Cerebellar nuclear complex (tissue), 1 donor: ENCODE measurements around the gene ARHGAP12.
"Not testable (repeated sequence)": the region's sequence is repeated elsewhere in the genome, so short reads cannot be mapped to it uniquely, and the experiment has no call there.

Experiments
- DNase-seq, 2 experiments: peaks; one replicate each; lab custom pipeline; 2025; lab: John Stamatoyannopoulos, UW

The ARHGAP12 gene

DNA sequence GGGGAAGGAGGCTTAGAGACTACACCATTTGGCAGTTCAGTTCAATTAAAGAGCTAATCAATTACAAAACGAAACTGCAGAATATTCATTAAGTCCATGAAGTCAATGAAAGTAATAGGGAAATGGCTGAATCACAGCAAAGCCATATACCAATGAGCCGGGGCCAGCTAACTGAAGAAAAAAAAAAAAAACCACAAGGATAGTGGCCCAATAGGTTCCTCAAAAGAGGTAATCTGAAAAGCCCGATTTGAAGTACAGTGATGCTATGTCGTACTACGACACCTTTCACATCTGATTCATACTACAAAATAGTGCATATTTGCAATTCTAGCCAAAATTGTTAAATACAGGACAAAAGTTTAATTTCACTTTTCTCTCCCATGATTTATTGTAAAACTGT lies 2.5 kb downstream of the ARHGAP12 start:
- DNase-seq = no peak

DNA sequence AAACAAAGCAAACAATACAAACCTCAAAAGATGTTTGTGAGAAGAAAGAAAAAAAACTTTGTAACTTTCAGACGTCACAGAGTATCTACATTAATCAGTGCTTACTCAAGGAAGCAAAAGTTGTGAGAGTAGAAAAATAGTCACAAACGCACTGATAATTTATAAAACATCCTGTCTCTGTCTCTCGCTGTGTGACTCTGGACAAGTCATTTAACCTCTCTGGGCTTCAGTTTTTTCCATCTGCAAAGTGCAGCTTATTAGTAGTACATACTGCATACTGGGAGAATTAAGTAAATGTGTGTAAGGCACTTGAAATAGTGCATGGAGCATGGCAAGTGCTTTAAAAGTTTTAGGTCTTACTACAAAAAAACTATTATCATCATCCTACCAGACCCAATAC lies 3.8 kb downstream of the ARHGAP12 start:
- no peak for DNase-seq

DNA sequence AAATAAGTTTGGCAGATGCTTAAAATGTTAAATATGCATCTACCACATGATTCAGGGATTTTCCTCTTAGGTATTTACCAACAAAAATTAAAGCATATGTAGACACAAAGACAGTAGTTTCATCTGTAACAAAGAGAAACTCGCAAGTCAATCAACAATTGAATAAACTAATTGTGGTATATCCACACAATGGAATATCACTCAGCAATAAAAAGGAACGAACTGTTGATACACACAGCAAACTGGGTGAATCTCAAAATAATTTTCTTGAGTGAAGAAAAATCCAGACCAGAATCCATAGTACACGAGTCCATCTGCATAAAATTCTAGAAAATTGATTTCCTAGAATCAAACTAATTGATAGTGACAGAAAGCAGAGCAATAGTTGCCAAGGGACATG lies 5.2 kb downstream of the ARHGAP12 start:
- no peak for DNase-seq

DNA sequence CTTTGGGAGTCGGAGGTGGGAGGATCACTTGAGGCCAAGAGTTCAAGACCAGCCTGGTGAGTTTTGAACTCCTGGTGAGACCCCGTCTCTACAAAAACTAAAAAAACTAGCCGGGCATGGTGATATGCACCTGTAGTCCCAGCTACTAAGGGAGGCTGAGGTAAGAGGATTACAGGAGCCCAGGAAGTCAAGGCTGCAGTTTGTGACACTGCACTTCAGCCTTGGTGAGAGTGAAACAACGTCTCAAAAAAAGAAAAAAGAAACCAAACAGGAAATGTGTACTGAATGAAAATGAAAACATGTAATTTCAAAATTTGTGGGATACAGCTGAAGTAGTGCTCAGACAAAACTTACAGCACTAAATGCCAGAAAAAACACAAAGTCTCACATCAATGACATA lies 7.6 kb downstream of the ARHGAP12 start:
- no peak for DNase-seq

DNA sequence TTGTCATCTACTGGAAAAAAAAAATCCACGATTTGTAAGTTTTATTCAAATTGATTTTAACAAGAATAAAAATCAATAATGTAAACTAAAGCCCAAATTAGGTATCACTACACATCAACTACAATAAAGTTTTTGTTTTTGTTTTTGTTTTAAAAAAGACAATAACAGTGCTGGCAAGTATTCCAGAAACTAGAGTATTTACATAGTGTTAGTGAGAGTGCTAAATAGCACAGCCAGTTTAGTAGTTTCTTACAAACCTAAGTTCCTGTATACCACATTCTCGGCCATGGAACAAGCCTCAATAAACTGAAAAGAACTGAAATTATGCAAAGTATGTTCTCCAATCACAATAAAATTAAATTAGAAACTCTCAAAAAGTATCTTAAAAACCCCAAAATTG lies 8.1 kb downstream of the ARHGAP12 start:
- no peak for DNase-seq

DNA sequence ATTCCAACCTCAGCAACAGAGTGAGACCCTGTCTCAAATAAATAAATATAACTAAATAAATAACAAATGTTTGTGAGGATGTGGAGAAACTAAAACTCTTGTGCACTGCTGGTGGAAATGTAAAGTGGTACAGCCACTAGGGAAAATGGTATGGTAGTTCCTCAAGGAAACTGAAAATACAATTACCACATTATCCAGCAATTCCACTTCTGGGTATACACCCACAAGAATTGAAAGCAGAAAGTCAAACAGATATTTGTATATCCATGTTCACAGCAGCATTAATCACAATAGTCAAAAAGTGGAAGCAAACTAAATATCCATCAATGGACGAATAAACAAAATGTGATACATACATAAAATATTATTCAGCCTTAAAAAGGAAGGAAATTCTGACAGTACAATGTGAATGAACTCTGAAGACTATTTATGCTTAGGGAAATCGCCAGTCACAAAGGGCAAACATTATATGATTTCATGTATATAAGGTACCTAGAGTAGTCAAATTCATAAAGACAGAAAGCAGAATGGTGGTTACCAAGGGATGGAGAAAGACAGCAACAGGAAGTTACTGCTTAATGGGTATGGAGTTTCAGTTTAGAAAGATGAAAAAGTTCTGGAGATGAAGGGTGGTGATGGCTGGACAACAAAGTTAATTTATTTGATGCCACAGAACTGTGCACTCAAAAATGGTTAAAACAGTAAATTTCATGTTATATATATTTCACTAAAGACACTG lies 9.8 kb downstream of the ARHGAP12 start:
- no peak for DNase-seq

DNA sequence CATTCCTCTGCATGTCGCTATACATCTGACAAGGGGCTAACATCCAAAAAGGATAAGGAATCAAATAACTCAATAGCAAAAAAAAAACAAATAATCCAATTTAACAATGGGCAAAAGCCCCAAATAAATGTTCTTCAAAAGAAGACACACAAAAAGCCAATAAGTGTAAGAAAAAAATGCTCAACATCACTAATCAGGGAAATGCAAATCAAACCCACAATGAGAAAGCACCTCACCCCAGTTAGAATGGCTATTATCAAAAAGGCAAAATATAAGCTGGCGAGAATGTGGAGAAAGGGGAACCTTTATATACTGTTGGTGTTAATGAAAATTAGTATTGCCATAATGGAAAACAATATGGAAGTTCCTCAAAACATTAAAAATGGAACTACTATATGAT lies 14.3 kb downstream of the ARHGAP12 start:
- no peak for DNase-seq

DNA sequence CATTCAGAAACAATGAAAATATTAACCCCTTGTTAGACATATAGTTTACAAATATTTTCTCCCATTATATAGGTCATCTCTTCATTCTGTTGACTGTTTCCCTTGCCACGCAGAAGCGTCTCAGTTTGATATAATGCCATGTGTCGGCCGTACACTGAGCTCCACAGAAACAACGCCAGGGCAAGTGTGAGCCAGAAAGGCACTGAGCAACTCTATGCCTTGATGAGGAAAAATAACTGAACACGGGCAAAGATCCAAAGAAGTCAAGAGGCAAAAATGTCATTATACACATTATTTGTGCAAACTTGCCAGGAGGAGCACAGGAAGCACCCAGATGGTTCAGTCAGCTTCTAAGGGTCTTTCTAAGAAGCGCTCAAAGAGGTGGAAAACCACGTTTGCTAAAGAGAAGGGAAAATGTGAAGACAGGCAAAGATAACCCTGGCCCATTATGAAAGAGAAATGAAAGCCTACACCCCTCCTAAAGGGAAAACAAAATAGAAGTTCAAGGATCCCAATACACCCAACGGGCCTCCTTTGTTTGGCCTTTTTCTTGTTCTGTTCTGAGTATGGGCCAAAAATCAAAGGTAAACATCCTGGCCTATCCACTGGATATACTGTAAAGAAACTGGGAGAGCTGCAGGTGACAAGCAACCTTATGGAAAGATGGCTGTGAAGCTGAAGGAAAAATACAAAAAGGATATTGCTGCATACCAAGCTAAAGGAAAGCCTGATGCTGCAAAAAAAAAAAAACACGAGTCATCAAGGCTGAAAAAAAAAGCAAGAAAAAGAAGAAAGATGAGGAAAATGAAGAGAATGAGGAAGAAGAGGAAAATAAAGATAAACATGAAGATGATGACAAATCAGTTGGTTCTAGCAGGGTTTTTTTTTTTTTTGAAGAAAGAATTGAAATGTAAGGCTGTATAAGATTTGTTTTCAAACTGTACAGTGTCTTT lies 15.5 kb downstream of the ARHGAP12 start:
- DNase-seq = peak in 1 of 2 experiments; percentile 9

DNA sequence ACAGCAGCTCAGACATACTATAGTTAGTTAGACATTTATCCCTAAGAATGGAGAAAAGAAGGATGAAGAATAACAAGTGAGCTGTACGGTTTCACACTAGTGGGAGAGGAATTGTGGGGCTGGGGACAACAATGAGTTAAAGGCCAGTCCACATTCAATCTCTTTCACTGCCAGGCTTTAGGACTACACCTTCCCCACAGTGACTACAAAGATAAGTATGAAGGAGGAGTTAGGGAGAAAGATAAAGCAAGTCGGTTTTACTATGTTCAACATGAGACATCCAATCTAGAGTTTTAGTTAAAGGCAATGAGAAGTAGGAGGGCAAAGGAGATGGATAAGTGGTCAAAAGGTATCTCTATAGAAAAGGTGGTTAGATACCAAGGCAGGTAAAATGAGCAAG lies 16.3 kb downstream of the ARHGAP12 start:
- DNase-seq = no peak

DNA sequence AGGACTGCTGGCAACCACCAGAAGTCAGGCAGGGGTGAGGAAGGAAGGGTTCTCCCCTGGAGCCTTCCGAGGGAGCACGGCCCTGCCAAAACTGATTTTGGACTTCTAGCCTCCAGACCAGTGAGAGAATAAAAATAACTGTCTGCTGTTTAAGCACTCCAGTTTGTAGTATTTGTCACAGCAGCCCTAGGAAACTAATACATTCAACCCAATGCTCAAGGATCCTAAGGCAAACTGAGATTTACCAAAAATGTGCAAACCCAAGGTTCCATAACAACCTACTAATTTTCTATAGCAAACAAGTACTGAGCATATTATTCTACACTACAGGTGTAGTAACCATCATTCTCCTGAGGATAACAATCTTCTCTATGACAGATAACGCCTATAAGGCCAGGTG lies 18.6 kb downstream of the ARHGAP12 start:
- no peak for DNase-seq

DNA sequence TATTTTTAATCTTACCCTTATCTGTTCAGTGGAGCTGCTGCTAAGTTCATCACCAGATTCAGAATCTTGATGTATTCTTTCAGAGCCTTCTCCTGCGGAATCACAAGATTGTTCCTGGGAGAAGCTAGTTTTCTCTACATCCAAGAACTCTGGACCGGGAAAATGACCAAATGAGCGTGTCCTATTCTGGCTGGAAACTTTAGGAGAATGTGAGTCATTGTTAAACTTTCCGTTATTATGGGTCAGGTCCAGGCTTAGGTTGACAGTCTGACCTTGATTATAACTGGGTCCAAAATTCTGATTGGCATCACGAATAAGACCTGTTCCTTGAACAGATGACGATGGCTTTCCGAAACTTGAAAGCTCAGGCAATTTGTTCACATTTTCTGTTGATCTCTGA lies 20.5 kb downstream of the ARHGAP12 start:
- DNase-seq = no peak

DNA sequence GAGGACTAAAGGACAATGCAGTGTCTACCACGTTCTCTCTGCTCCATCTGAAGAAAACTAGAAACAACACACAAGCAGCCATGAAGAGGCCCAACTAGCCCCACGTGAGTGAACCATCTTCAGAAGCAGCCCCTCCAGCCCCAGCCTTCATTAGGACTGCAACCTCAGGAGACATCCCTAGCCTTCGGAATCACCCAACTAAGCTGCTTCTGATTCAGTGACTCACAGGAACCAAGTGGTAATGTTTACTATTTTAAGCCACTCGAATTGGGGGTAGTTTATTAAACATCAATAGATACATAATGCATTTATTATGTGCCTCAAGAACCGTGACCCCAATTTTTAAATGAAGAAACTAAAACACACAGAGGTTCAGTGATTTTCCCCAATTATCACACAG lies 22.6 kb downstream of the ARHGAP12 start:
- DNase-seq = no peak

DNA sequence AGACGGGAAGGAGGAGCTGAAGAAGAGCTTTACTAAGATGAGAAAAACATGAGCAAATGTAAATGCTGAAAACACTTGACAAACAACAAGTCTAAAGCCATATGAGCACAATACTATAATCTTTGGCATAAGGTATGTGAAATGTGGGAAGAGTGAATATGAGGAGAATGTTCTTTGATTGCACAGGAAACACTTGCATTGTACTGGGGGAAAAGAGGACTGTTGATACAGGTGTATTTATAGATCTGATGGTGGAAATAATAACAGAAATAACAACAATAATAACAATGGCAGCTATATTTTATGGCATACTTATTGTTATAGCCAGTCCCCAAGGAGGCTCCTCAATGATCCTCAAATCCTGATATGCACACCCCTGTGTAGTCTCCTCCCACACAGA lies 23.0 kb downstream of the ARHGAP12 start:
- DNase-seq = no peak

DNA sequence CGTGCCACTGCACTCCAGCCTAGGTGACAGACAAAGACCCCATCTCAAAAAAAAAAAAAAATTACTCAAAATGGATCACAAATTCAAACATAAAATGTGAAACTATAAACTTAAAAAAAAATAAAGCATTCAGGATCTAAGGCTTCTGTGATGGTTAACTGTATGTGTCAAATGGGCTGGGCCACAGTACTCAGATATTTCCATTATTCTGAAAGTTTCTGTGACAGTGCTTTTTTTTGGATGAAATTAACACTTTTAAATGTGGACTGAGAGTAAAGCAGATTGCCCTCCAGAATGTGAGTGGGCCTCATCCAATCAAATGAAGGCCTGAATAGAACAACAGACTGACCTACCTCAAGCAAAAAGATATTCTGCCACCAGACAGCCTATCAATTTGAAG lies 26.0 kb downstream of the ARHGAP12 start:
- no peak for DNase-seq

DNA sequence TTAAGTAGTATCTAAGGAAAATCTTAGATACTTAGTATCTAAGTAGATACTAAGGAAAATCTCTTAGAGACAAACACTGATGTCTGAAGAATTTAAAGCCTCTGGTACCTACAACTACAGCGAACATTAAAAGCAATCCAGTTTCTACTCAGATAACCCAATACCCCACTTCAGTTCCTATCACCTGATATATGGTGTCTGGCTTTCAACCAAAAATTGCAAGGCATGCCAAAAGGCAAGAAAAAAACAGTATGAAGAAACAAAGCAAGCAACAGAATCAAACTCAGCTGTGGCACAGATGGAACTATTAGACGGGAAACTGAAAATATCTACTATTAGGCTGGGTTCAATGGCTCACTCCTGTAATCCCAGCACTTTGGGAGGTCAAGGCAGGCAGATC lies 31.1 kb downstream of the ARHGAP12 start:
- DNase-seq = no peak

DNA sequence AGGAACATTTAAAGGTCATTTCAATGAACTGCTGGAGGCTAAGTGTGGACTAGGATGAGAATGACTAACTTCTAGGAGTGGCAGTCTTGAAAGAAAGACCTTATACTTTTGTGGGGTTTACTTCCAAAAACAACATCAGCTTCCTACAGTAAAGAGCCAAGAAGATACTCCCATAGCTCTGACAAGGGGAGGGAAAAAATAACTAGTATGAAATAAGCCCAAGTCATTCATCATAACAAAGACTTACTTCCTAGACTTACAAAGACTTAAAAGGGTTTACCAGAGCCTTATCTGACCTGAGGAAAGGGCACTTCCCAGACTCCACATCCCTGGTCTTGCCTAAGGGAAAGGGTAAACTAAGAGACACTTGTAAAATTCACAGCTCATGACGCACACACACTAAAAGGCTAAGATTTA lies 31.7 kb downstream of the ARHGAP12 start:
- no peak for DNase-seq

DNA sequence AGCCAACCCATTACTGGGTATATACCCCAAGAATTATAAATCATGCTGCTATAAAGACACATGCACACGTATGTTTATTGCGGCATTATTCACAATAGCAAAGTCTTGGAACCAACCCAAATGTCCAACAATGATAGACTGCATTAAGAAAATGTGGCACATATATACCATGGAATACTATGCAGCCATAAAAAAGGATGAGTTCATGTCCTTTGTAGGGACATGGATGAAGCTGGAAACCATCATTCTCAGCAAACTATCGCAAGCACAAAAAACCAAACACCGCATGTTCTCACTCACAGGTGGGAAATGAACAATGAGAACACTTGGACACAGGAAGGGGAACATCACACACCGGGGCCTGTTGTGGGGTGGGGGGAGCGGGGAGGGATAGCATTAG lies 32.9 kb downstream of the ARHGAP12 start:
- not testable (repeated sequence) for DNase-seq

DNA sequence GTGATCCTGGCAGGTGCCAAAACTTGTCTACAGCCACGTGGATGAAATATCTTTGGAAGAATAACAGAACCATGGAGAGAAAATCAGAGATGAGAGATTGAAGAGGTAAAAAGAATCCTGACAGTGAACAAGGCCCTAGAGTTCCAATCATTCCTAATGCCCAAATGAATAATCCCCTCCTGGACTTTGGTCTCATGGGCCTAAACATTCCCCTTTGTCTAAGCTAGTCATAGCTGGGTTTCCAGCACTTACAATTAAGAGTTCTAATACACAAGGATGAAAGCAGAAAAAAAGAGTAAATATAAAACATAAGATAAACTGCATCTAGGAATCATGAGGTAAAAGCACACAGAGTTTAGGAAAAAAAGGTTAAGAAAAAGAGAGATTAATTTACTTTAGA lies 40.2 kb downstream of the ARHGAP12 start:
- DNase-seq = no peak

DNA sequence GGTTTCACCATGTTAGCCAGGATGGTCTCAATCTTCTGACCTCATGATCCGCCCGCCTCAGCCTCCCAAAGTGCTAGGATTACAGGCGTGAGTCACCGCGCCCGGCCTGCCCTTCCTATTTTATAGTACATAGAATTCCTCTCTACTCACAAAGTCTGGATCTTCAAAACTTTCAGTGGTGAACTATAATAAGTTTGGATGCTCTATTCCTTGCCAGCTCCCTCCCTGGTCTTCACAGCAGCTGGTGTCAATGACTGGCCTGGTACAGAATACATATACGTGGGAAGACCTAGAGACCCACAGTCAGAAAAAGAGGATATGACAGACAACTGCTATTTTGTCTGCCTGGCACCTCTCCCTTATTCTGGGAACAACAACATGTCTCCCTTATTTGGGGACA lies 40.8 kb downstream of the ARHGAP12 start:
- DNase-seq = no peak

DNA sequence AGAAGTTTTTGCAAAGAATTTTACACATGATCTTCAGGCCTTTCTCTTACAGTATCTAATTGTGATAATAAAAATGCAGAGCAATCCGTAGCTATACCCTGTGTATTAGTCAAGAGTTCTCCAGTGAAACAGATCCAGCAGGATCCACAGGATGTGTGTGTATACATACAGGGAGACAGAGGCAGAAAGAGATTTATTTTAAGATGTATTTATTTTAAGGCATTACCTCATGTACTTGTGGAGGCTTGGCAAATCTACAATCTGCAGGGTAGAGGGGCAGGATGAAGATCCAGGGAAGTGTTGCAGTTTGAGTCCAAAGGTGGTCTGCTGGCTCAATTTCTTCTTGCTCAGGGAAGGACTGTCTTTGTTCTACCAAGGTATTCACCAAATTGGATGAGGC lies 41.7 kb downstream of the ARHGAP12 start:
- DNase-seq = no peak

DNA sequence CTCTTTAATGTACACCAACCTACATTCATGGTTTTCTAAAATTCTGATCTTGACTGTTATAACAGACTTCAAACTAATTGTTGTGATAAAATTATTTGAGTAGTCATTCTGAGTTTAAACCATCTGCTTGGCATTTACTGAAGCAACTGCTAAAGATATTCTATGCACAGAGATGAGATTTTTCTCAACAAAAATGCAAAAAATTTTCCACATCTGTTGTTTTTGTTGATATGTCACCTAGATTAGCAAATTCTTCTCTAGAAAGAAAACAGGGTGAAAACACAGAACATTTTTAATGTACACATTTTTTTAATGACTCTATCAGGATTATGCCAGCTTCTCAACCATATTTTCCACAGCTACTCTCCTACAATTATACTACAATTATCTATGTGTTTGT lies 42.7 kb downstream of the ARHGAP12 start:
- no peak for DNase-seq

DNA sequence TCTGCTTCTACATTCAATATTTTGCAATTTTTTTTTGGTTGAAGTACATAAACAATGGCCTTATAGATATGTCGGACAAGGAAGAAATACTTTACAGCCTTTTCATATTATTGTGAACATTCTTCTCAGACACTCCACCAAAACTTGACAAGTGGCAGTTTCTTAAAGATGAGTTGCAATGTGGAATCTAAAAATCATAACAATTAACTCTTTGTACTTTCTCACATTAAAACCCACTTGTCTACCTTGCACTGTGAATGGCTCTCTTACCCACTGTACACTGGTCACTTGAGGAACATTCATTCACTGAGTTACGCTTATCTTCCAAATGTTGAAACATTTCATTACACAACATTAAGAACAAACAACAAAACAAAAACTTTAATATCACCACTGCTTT lies 44.2 kb downstream of the ARHGAP12 start:
- DNase-seq = no peak

DNA sequence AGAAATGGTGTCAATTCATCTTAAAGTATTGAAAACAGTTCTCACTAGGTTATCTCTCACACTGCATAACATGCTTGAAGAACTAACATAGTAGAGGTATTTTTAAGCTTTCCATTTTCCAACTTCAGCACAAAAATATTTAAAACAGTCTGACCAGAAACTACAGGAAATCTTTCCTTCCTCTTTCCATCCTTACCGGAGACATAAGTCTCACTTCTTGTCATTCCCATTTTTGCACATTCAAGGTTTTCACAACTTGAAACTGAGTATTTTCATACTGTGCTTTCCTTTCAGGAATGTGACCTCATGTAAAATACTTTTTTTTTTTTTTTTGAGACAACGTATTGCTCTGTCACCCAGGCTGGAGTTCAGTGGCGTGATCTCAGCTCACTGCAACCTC lies 45.2 kb downstream of the ARHGAP12 start:
- no peak for DNase-seq
